Memory B cell (primary cell): ENCODE data around the gene APOBEC3H.
A peak's percentile ranks its signal among the peaks of the same experiment; 100 is the strongest.
"Not testable (repeated sequence)": the region's sequence is repeated elsewhere in the genome, so short reads cannot be mapped to it uniquely, and the experiment has no call there.

Source experiments
- ATAC-seq: fragments of 150-1000 bp; cut with Tn5 transposase; 2 replicates; pipeline ENCODE4 v1.10.0; 2021; ENCODE audit warnings: low read depth, mild to moderate bottlenecking, moderate library complexity
- DNase-seq, 2 donors: peaks; one replicate each; pipeline ENCODE4 v3.0.0; 2022; ENCODE audit warnings: low spot score in 2 of 2
- H3K27ac Mint-ChIP-seq: one replicate; pipeline ENCODE4 v1.8.0; 2022; ENCODE audit warnings: mild to moderate bottlenecking, moderate library complexity, mixed read lengths
- H3K27me3 Mint-ChIP-seq: one replicate; pipeline ENCODE4 v1.8.0; 2022; ENCODE audit warnings: mixed read lengths
- H3K36me3 Mint-ChIP-seq: one replicate; pipeline ENCODE4 v1.8.0; 2022; ENCODE audit warnings: mild to moderate bottlenecking, mixed read lengths
- H3K4me1 Mint-ChIP-seq: one replicate; pipeline ENCODE4 v1.8.0; 2022; ENCODE audit warnings: mixed read lengths
- H3K4me3 Mint-ChIP-seq: one replicate; pipeline ENCODE4 v1.8.0; 2022; ENCODE audit warnings: mild to moderate bottlenecking, moderate library complexity, mixed read lengths
- H3K9me3 Mint-ChIP-seq: one replicate; pipeline ENCODE4 v1.8.0; 2022; ENCODE audit warnings: mixed read lengths

Gene APOBEC3H

DNA sequence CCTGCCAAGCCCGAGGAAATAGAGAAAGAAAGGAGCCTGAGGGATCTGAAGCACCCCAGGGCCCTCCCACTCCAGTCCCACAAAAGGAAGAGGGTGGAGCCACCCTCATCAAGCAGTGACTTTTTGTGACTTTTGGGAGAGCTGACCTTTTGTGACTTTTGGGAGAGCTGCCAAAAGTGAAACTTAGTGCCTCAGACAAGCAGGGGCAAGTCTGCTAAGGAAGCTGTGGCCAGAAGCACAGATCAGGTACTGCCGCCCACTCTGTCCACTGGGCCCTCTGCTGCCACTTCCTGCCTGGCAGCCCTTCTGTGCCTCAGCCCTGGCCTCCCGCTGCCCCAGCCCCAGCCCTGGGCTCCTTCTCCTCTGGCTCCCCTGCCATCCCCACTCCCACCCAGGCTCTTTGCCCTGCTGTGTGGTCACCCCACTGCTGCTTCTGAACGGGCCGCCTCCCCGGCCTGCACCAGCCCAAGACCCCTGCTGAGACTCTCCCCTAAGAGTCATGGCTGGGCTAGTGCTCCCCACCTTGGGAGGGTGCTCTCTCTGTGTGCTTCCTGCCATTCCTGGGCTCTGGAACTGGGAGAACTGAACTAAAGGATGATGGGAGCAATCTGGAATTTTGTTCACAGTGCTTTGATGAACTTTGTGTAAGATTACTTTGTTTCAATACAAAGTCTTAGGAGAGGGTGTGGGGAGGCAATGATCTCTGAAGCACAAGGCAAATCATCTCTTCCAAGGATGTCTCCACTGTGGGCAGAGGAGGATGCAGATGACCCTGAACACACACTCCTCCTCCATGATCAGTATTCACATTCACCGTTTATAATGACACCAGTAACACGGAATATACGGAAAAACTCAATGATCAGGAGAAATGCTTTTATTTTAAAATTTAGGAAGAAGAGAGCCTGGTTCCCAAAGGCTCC, at the start of gene APOBEC3H:
Gene APOBEC3H (plus strand): TSS at position 147 of the 923 bp plus-strand sequence. CDS start 3,035 bp downstream, outside the sequence.
- ATAC-seq = no peak
- Mint-ChIP-seq H3K27ac (peak within 1 kb of the TSS; percentile 100), H3K4me3 (peak within 1 kb of the TSS; percentile 34), H3K36me3 (no peaks in the 10 kb centered on the region), H3K9me3 (no peaks in the 10 kb centered on the region), H3K4me1 (peaks cover 42% of the 10 kb centered on the region), H3K27me3 (no peaks in the 10 kb centered on the region)
- DNase-seq = no peak

DNA sequence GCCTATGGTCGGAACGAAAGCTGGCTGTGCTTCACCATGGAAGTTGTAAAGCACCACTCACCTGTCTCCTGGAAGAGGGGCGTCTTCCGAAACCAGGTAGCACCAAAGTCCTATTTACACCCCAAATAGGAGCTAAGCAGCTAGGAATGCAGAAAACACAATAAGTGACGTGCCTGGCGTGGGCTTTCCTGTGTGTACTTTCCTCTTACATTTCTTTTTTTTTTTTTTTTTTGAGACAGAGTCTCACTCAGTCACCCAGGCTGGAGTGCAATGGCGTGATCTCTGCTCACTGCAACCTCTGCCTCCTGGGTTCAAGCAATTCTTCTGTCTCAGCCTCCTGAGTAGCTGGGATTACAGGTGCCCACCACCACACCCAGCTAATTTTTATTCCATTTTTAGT, 47.6 kb upstream of the APOBEC3H start:
- Mint-ChIP-seq H3K4me1 (peaks cover 38% of the 10 kb centered on the region), H3K36me3 (peaks cover 20% of the 10 kb centered on the region), H3K27ac (peak overlapping the region; percentile 17)
- H3K9me3 Mint-ChIP-seq, ATAC-seq, DNase-seq, H3K27me3 Mint-ChIP-seq, H3K4me3 Mint-ChIP-seq: not testable (repeated sequence)

DNA sequence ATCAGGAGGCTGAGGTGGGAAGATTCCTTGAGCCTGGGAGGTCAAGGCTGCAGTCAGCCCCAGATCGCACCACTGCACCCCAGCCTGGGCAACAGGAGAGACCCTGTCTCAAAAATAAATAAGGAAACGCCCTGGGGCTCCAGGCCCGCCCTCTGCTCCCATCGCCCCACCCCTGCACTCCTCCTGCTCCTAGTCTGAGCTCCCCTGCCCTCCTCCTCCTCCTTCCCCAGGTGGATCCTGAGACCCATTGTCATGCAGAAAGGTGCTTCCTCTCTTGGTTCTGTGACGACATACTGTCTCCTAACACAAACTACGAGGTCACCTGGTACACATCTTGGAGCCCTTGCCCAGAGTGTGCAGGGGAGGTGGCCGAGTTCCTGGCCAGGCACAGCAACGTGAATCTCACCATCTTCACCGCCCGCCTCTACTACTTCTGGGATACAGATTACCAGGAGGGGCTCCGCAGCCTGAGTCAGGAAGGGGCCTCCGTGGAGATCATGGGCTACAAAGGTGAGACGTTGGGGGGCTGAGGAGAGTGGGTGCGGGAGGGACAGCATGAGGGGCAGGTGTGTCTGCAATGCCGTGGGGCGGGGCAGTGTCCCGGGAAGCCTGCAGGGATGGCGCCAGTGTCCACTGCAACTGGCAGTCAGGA, 45.1 kb upstream of the APOBEC3H start:
- DNase-seq, H3K36me3 Mint-ChIP-seq, H3K4me3 Mint-ChIP-seq, ATAC-seq, H3K9me3 Mint-ChIP-seq, H3K27me3 Mint-ChIP-seq, H3K27ac Mint-ChIP-seq: not testable (repeated sequence)
- H3K4me1 Mint-ChIP-seq = peaks cover 18% of the 10 kb centered on the region

DNA sequence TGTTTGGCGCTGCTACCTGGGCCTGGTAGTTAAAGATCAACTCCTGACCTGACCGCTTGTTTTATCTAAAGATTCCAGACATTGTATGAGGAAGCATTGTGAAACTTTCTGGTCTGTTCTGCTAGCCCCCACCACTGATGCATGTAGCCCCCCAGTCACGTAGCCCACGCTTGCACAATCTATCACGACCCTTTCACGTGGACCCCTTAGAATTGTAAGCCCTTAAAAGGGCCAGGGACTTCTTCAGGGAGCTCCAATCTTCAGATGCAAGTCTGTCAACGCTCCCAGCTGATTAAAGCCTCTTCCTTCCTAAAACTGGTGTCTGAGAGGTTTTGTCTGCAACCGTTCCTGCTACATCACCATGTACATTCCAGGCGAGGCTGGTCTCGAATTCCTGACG, 41.4 kb upstream of the APOBEC3H start:
- Mint-ChIP-seq H3K36me3 (no peaks in the 10 kb centered on the region), H3K27ac (no peak overlapping the region), H3K4me1 (peaks cover 12% of the 10 kb centered on the region), H3K27me3 (no peaks in the 10 kb centered on the region), H3K4me3 (no peak overlapping the region), H3K9me3 (no peaks in the 10 kb centered on the region)
- ATAC-seq = no peak
- no peak for DNase-seq

DNA sequence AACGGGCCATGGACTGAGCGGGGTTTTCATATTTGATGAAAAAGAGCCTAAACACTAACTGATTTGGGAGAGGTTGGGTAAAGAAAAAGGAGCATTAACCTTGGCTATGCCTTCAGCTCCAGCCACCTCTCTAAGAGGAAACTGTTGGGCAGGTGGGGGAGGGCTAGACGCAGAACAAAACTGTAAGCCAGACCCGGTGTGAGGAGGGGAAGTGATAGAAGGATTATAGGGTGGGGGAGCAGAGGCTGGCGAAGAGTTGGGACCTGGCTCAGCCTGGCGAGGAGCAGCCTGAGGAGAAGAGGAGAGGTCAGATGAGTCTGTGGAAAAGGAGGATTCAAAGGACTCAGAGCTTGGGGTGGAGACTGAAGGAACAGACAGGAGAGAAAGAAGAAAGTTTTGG, 35.8 kb upstream of the APOBEC3H start:
- not testable (repeated sequence) for DNase-seq, H3K36me3 Mint-ChIP-seq, H3K9me3 Mint-ChIP-seq, H3K4me3 Mint-ChIP-seq, H3K27ac Mint-ChIP-seq, ATAC-seq, H3K27me3 Mint-ChIP-seq
- H3K4me1 Mint-ChIP-seq = peaks cover 12% of the 10 kb centered on the region

DNA sequence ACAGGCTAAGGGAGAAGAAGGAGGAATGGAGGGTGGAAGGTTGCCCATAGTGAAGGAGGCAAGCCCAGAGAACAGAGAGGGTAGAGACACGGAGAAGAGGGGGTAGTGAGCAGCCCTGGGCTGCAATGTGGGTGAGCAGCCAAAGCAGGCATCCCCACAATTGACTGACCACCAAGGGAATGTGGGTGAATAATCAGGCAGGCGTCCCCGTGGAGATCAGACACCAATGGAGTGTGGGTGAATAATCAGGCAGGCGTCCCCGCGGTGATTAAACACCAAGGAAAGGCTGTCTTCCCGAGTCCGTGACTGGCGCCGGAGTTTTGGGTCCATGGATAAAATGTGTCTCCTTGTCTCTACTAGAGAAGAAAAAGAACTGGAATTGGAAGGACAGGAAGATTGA, 35.1 kb upstream of the APOBEC3H start:
- H3K36me3 Mint-ChIP-seq, H3K9me3 Mint-ChIP-seq, ATAC-seq, H3K4me3 Mint-ChIP-seq, H3K27ac Mint-ChIP-seq, DNase-seq, H3K27me3 Mint-ChIP-seq: not testable (repeated sequence)
- peaks cover 12% of the 10 kb centered on the region for H3K4me1 Mint-ChIP-seq

DNA sequence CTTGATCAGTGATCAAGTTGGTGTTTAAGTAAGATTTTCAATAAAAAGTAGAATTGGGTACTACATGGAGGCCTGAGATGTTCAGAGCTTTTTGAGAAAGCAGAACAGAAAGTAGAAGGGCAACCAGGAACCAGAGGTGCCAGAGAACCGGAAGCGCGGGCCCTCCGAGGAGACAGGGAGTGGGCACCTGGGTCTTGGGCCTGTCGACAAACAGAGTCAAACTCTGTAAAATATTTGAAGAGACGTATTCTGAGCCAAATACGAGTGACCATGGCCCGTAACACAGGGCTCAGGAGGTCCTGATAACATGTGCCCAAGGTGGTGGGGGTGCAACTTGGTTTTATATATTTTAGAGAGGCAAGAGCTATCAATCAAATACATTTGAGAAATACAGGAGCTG, 33.1 kb upstream of the APOBEC3H start:
- DNase-seq (peak; percentile 43), ATAC-seq (peak; percentile 80)
- H3K27me3 Mint-ChIP-seq, H3K9me3 Mint-ChIP-seq, H3K36me3 Mint-ChIP-seq, H3K27ac Mint-ChIP-seq: not testable (repeated sequence)
- Mint-ChIP-seq H3K4me1 (peaks cover 15% of the 10 kb centered on the region), H3K4me3 (peak overlapping the region; percentile 72)

DNA sequence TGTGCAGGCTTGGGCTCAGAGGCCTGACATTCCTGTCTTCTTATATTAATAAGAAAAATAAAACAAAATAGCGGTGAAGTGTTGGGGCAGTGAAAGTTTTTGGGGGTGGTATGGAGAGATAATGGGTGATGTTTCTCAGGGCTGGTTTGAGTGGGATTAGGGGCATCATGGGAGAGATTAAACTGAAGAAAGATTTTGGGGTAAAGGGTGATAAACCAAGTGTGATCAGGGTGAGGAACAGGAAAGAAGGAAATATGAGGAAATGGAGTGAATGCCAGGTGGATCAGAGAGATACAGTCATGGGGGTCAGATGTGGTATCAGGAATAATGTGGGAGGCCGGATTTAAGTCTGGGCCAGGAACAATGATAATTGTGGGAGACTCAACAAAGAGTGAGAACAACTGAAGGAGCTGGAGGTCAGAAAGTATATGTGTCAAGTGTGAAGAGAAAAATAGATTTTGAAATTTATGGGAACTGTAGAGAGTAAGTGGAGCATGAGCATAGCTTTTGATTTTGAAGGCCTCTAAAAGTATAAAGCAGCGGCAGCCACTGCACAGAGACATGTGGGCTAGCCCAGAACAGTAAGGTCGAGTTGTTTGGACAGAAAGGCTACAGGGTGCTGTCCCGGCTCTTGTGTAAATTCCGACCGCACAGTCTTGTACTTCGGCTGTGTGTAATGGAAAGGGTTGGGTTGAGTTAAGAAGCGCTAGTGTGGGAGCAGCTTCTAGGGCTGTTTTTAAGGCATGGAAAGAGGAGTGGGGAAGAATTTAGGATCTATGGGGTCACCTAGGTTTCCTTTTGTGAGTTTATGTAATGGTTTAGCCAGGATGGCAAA, 30.4 kb upstream of the APOBEC3H start:
- H3K9me3 Mint-ChIP-seq, H3K27me3 Mint-ChIP-seq: not testable (repeated sequence)

DNA sequence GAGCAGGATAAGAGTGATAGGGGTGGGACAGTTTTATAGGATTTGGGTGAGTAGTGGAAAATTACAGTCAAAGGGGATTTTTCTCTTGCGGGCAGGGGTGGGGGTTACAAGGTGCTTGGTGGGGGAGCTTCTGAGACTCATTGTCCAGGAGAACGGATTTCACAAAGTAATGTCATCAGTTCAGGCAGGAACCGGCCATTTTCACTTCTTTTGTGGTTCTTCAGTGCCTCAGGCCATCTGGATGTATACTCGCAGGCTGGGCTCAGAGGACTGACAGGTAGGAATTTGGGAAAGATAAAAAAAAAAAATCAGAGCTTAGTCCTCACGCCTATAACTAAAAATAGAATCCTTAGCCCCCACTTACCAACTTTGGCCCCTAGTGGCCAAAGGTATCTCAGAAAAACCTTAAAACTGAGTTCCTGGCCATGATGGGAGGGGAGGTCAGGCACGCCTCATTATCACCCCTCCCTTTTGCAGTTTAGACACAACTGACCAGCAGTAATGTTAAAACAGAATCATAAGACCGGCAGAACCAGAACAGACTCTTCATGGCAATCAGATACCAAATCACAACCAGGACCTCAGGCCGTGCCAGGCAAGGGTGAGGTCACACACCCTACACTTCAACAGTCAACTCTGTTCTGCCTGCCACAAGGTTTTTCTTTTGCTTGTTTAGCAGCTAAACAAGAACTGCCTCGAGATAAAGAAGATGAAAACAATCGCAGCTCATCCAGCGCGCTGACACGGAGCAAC, 28.8 kb upstream of the APOBEC3H start:
- H3K4me3 Mint-ChIP-seq = no peak overlapping the region
- no peaks in the 10 kb centered on the region for H3K9me3 Mint-ChIP-seq
- no peak for DNase-seq
- no peak overlapping the region for H3K27ac Mint-ChIP-seq
- ATAC-seq = no peak
- H3K27me3 Mint-ChIP-seq = no peaks in the 10 kb centered on the region
- H3K4me1 Mint-ChIP-seq = peaks cover 30% of the 10 kb centered on the region
- peaks cover 5% of the 10 kb centered on the region for H3K36me3 Mint-ChIP-seq

More for the DNA sequence above, 30.4 kb upstream of the APOBEC3H start:
- ATAC-seq = peak; percentile 8
- DNase-seq, H3K4me3 Mint-ChIP-seq, H3K27ac Mint-ChIP-seq, H3K36me3 Mint-ChIP-seq: not testable (repeated sequence)
- H3K4me1 Mint-ChIP-seq = peaks cover 24% of the 10 kb centered on the region

DNA sequence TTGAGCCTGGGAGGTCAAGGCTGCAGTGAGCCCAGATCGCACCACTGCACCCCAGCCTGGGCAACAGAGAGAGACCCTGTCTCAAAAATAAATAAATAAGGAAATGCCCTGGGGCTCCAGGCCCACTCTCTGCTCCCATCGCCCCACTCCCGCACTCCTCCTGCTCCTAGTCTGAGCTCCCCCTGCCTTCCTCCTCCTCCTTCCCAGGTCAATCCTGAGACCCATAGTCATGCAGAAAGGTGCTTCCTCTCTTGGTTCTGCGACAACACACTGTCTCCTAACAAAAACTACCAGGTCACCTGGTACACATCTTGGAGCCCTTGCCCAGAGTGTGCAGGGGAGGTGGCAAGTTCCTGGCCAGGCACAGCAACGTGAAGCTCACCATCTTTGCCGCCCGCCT, 26.9 kb upstream of the APOBEC3H start:
- H3K27me3 Mint-ChIP-seq = no peaks in the 10 kb centered on the region
- H3K36me3 Mint-ChIP-seq = peaks cover 5% of the 10 kb centered on the region
- H3K27ac Mint-ChIP-seq = peak overlapping the region; percentile 80
- no peak for ATAC-seq
- H3K9me3 Mint-ChIP-seq = no peaks in the 10 kb centered on the region
- H3K4me3 Mint-ChIP-seq = peak overlapping the region; percentile 63
- H3K4me1 Mint-ChIP-seq = peaks cover 29% of the 10 kb centered on the region
- DNase-seq = no peak

DNA sequence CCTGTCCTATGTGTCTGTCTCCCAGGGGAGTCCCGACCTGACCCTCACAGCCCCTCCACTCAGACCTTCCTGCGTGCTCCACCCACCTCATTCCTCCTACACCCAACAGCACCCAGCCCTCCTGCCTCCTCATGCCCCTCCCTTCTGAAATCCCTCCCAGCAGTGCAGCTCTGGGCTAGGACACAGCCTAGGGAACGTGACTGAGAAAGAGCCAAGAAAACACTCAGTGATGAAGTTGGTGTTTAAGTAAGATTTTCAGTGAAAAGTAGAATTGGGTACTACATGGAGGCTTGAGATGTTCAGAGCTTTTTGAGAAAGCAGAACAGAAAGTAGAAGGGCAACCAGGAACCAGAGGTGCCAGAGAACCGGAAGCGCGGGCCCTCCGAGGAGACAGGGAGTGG, 24.5 kb upstream of the APOBEC3H start:
- Mint-ChIP-seq H3K27ac (peak overlapping the region; percentile 91), H3K4me3 (peak overlapping the region; percentile 75), H3K4me1 (peaks cover 40% of the 10 kb centered on the region)
- H3K27me3 Mint-ChIP-seq, H3K9me3 Mint-ChIP-seq, H3K36me3 Mint-ChIP-seq, DNase-seq: not testable (repeated sequence)
- ATAC-seq = peak; percentile 72

DNA sequence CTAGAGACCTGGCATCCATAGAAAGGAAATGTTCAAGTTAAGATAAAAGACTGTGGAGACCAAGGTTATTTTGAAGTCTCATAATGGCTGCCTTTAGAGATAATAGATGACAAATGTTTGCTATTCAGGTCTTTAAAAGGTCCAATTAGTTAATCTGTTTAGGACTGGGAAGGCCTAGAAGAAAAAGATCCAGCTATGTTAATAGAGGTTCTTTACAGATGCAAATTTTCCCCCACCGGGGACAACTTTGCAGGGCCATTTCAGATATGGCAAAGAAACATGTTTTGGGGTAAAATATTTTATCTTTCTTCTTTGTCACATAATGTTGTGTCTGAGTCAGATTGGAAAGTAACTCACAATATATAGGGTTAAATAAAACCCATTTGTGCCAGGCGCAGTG, 23.1 kb upstream of the APOBEC3H start:
- Mint-ChIP-seq H3K36me3 (peaks cover 5% of the 10 kb centered on the region), H3K9me3 (no peaks in the 10 kb centered on the region), H3K4me1 (peaks cover 45% of the 10 kb centered on the region), H3K27ac (peak overlapping the region; percentile 91), H3K27me3 (no peaks in the 10 kb centered on the region), H3K4me3 (no peak overlapping the region)
- DNase-seq (no peak), ATAC-seq (no peak)
